ENCODE results near the gene TGFBR1.
"Not testable (repeated sequence)": the region's sequence is repeated elsewhere in the genome, so short reads cannot be mapped to it uniquely, and the experiment has no call there.

Gene TGFBR1

DNA sequence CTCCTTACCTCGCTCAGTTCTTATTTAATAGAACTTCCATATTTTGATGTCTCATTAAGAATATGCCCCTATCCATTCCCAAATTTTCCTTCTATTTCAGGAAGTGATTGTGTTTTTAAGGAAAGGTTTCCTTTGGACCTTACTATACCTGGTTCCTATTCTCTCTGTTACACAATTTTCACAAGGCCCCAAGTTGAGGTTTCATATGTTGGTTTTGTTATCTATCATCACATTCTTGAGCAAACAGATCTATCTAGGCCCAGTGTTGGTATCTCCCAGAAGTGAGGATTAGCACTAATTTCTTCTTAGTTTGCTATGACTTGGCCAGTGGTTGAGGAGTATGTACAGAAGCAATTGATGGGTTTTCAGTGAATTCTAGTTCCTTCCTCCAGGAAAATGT is 75.3 kb downstream of the TGFBR1 start:
- DNase-seq (ENCODE audit: low read depth), result no peak
- no peak overlapping the region for H3K4me3 ChIP-seq (ENCODE audit: low read depth, low read length)

DNA sequence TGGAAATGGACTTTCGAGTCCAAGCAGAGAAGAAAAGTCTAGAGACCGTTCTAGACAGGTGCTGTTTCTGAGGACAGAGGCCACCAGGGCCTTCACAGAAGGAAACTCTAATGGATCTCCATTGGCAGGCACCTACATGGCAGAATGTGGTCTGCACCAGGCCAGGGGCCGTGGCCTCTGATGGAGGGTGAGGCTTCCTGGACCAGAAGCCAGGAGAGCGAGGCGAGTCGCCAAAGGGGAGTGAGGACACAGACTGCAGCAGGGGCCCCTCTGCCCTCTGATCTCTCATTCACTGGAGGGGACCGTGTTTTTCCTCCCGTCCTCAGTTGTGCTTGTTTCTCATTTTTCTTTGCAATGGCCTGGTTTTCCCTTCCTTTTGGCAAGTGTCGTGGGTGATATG is 75.7 kb downstream of the TGFBR1 start:
- H3K4me3 ChIP-seq (ENCODE audit: low read depth, low read length), result no peak overlapping the region
- no peak for DNase-seq (ENCODE audit: low read depth)

DNA sequence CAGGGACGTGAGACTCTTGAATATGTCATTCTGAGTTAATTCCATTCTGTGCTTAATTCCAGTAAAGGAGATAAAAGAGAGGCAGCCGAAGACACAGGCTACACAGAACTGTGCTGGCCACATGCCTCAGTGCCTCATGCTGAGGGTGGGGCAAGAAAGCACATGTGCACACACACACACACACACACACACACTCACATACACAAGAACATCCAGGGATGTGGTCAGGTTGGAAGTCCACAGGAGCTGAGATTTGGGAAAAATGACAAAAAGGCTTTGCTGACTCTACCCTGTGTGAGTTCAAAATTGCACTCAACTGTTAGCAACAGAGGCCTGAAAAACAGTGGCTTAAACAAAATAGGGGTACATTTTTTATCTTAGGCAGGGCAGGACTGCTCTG is 76.3 kb downstream of the TGFBR1 start:
- no peak for DNase-seq (ENCODE audit: low read depth)
- H3K4me3 ChIP-seq (ENCODE audit: low read depth, low read length), result no peak overlapping the region

DNA sequence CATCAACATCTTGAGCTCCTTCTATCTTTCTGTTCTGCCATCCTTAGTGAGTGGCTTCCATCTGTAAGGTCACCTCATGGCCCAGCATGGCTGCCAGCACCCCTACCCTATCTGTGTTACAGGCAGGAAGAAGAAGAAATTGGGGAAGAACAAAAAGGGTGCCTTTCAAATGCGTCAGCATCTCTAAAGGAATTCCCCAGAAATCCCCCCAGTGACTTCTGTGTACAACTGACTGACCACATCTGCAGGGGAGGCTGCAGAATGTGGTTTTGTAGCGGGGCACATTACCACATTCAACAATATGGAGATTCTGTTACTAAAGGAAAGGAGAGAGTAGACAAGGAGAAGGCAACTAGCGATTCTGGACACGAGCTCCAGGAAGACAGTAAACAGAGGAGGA is 76.7 kb downstream of the TGFBR1 start:
- peak; percentile 26 for DNase-seq (ENCODE audit: low read depth)
- no peak overlapping the region for H3K4me3 ChIP-seq (ENCODE audit: low read depth, low read length)

DNA sequence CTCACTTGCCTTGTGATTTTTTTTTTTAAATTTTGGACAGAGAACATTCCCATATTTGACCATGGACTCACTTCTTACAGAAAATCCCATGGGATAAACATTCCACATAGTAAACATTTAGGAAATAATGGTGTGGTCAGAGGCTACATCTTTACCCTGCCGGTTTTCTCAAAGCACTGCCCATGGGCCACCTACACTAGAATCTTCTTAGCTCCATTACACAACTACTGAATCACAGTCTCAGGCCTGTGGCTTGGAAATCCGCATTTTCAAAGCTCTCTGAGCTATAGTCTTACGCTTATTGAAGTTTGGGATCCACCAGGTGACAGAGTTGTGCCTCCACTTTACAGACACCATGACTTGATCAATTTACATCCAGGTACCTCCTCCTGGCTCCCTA is 77.4 kb downstream of the TGFBR1 start:
- no peak for DNase-seq (ENCODE audit: low read depth)
- H3K4me3 ChIP-seq (ENCODE audit: low read depth, low read length), result no peak overlapping the region

DNA sequence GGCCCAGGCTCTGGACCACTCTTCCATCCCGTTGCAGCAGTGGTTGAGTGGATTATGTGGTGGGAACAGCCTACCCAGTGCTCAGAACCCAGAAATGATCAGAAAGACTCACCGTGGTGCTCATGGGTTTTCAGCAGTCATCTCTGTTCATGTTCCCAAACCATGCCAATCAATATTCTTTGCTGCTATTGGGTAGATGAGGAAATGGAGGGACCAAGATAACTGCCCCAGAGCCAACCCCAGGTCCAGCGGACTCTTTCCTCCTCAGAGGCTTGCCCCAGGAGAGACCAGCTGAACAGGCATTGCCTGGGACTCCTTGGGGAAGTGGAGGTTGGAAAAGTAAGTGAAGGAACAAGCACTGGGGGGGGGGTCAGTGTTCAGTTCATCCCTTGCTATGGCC is 78.7 kb downstream of the TGFBR1 start:
- no peak for DNase-seq (ENCODE audit: low read depth)
- no peak overlapping the region for H3K4me3 ChIP-seq (ENCODE audit: low read depth, low read length)

DNA sequence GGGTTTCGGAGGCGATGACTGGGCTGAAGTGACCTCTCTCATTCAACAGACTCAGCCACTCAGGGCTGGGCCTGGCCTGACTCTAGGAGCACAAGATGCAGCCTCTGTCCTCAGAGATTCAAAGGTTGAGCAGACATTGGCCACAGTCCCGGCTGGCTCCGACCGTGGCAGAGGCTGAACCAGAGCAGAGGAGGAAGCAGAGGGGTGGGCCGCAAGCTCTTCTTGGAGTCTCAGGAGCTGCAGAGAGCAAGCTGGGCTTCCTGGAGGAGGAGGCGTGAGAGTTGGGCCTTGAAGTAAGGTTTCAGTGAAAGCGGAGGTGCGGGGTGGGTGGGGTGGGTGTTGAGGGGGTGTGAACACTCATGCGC is 79.2 kb downstream of the TGFBR1 start:
- no peak overlapping the region for H3K4me3 ChIP-seq (ENCODE audit: low read depth, low read length)
- no peak for DNase-seq (ENCODE audit: low read depth)

DNA sequence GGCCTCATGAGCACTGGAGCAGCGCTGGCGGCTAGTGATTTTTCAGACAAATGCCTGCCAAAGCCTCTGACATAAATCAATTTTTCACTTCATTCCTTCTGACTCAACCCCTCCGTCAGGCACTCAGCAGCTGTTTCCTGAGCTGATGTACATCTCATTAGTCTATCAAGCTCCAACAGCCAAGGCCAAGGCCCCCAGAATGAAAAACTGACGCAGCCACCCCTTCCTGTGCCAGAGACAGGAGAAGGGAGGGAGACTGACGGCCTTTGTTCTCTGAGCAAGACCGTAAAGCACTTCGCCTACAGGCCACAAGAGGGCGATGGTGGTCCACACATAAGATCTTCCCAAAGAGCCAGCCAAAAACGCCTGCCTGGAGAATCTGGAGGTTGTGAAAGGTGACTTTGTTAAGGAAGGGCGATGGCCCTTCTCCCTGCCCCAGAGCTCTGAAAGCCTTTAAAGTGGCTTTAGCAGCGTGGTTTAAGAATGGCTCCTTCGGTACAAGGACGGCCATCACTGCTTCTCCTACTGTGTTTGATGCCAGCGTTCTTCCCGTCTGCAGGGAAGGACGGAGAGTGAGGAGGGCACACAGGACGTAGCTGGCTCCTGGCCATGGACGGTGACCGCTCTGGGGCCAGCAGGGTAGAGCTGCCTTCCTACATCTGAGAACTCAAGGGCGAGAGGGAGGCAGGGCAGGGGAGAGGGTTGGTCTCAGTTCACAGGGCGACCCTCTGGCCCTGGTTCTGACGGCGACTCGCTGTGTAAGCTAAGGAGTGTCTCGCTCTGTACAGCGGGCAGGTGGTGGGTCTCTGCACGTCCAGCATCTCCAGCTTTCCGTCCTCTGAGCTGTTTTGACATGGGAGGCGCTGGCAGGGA is 79.8 kb downstream of the TGFBR1 start:
- peak; percentile 89 for DNase-seq (ENCODE audit: low read depth)
- no peak overlapping the region for H3K4me3 ChIP-seq (ENCODE audit: low read depth, low read length)

DNA sequence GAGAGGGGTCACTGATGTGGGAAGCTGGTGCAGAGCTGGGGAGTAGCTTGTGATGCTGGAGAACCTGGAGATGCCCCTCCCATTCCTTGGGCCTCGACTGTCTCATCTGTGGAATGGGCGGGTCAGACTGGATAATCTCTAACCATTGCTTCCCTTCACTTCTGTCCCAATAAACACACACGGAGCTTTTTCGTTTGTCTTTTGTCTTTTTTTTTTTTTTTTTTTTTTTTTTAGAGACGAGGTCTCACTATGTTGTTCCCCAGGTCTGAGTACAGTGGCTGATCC is 80.4 kb downstream of the TGFBR1 start:
- no peak for DNase-seq (ENCODE audit: low read depth)
- H3K4me3 ChIP-seq (ENCODE audit: low read depth, low read length), result no peak overlapping the region

DNA sequence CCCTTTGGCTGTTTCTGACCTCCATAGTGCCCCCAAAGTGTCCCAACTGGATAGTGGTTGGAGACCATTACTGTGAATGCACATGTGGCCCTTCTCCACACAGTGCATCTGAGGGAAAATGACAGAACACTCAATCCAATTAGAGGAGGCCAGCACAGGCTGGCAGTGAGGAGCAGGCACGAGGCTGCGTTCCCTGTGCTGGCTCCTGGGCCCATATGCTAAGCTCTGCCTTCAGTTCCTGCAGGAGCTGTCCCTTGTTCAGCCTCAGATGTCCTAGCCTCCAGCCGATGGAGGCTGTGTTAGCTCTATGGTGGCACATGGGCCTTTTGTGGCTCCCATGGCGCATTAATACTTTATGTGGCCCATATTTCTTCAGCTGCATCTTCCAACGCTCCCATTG is 81.0 kb downstream of the TGFBR1 start:
- H3K4me3 ChIP-seq (ENCODE audit: low read depth, low read length), result no peak overlapping the region
- no peak for DNase-seq (ENCODE audit: low read depth)

DNA sequence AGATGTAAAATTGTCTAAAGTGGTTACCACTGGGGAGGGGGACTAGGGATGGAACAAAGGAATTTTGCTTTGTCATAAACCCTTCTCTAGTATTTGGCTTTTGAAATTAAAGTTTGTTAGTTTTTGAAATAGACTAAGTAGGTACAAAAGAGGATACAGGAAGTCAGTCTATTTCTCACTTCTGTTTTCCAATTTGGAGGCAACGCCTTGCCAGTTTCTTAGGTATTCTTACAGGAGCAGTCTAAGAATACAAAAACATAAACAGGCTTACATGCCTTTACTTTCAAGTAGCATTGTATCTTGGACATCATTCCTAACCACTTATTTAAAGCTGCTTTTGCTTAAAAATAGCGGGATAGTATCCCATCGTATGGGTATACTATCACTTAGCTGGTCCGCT is 82.4 kb downstream of the TGFBR1 start:
- no peak overlapping the region for H3K4me3 ChIP-seq (ENCODE audit: low read depth, low read length)
- DNase-seq (ENCODE audit: low read depth), result no peak

DNA sequence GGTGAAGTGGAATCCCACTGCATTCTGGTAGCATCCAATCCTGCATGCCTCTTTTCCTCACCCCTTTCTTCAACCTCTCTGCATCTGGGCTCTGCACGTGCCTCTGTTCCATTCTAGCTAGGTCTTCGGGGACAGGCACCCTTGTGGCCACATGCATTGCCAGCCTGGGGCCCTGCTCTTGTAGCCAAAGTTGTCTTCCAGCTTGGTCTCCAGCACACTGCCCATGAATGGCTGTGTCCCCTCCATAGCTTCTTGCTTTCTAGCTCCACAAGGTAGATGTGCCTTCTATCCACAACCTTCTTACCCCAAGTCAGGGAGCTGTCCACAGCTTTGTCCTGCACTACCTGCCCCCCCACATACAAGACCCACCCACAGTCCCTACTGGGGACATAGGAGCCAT is 84.3 kb downstream of the TGFBR1 start:
- no peak overlapping the region for H3K4me3 ChIP-seq (ENCODE audit: low read depth, low read length)
- no peak for DNase-seq (ENCODE audit: low read depth)

DNA sequence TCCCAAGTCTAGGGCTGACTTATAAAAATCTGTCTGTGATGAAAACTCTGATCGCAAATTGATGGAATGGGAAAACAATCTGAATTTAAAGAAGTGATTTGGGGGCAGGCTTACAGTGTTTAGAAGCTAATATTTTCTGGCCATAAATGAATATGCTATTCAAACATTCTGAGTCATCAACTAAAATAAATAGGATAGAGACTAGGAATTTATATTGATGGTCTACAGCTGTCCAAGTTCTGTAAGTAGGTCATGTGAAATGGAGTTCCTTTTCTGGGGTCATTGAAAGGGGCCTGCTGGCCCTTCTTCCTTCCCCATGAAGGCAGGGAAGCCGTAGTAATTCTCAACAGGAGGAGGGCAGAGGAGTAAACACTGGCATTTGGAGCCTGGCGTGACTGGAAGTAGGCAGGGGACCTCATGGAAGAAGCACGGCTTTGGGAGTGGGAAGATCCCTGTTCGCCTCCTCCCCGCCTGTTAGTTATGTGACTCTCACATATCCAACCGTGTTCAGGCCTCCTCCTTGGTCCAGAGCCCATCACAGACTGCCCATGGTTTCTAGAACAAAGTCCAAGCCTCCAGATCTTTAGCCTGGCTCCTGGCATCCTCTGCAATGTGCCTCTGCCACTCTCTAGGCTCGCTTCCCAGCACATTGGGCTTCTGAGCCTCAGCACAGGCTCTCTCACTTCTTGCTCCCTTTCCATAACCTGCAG is 85.1 kb downstream of the TGFBR1 start:
- H3K4me3 ChIP-seq (ENCODE audit: low read depth, low read length), result no peak overlapping the region
- DNase-seq (ENCODE audit: low read depth), result no peak

DNA sequence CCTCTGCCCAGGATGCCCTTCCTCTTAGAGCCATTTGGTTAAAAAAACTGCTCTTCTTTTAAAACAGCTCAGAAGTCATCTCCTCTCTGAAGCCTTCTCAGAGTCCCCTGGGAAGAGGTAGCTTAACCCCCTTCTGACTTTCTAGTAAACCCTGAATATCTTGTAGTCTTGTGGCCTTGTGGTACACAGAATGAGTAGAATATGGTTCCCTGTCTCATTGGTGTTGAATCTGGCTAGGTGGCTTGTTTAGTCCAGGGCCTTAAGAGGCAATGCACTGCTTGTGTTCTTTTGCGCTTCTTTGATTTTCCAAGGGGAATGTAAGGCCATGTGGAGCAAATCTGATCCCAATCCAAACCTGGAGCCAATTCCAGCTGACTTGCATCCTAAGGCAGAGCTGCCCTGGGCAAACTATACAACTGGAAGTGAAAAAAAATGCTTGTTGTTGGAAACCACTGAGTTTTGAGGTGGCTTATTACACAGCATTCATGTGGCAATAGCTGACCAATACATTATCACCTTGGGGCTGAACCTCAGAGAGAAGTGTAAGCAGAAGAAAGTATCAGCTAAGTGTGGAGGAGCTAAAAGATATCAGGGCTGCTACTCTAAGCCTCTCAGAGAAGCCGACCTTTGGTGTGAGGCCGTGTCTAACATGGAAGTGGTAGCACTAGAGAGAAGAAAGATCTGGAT is 85.8 kb downstream of the TGFBR1 start:
- H3K4me3 ChIP-seq (ENCODE audit: low read depth, low read length), result no peak overlapping the region
- no peak for DNase-seq (ENCODE audit: low read depth)

DNA sequence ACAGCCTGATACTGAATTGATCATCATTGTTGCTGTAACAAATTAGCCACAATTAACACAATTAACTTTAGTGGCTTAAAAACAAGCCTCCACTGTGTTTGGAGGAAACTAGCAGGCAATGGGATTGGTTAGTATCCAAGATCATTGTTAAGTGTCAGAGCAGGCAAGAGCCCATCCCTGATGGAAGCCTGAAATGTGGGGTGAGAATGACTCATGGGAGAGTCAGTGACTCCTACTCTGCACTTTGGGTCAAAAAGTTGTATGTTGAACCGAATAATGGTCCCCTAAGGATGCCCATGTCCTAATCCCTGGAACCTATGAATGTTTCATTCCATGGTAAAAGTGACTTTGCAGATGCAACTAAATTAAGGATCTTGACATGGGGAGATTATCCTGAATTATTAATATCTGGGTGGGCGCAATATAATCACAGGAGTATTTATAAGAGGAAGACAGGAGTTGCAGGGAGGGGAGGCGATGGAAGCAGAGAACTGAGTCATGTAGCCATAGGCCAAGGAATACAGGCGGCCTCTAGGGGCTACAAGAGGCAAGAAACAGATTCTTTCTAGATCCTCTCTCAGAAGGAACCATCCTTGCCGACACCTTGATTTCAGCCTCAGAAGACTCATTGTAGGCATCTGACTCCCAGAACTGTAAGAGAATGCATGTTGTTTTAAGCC is 88.0 kb downstream of the TGFBR1 start:
- no peak overlapping the region for H3K4me3 ChIP-seq (ENCODE audit: low read depth, low read length)
- DNase-seq (ENCODE audit: low read depth), result peak; percentile 49

DNA sequence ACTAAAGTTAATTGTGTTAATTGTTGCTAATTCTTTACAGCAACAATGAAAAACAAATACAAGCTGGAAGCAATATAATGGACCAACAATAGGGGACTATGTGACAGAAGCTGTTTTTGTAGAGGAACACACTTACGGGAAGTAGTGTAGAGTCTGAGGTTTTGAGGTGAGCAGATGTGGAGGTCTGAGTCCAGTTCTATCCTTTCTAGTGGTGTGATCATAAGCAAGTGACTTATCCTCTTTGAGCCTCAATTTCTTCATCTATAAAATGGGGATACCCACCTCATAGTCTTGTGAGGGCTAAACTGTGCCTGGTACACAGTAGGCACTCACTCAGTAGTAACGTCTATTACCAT is 88.5 kb downstream of the TGFBR1 start:
- no peak overlapping the region for H3K4me3 ChIP-seq (ENCODE audit: low read depth, low read length)
- no peak for DNase-seq (ENCODE audit: low read depth)

DNA sequence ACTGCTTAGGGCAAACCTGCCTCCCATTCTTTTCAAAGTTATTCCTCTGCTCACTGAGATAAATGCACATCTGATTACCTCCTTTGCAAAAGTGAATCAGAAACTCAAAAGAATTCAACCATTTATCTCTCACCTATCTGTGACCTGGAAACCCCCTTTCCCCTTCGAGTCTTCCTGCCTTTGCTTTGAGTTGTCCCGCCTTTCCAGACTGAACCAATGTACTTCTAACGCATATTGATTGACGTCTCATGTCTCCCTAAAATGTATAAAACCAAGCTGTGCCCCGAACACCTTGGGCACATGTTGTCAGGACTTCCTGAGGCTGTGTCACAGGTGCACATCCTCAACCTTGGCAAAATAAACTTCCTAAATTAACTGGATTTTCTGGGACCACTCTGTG is 91.6 kb downstream of the TGFBR1 start:
- not testable (repeated sequence) for H3K4me3 ChIP-seq (ENCODE audit: low read depth, low read length); DNase-seq (ENCODE audit: low read depth)

DNA sequence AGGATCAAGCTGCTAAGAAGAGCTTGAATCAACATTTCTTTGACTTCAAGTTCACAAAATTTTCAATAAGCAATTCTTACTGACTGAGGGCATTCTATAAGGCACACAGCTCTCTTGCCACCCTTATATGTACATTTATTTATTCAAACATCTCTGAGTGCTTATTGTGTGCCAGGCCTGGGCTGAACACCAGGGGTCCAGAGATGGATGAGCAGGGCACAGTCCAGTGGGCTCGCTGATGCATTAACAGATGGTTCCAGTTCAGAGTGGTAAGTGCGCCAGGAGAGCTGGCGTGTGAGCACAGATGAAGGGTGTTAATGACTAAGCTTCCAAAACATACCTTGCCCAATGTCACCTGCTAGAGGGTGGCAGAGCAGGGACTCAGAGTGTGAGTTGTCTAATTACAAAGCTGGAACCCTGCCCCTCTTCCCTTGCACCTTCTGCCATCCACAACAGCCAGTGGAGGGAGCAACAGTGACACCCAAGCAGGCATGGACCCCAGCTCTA is 92.3 kb downstream of the TGFBR1 start:
- DNase-seq (ENCODE audit: low read depth), result no peak
- no peak overlapping the region for H3K4me3 ChIP-seq (ENCODE audit: low read depth, low read length)

DNA sequence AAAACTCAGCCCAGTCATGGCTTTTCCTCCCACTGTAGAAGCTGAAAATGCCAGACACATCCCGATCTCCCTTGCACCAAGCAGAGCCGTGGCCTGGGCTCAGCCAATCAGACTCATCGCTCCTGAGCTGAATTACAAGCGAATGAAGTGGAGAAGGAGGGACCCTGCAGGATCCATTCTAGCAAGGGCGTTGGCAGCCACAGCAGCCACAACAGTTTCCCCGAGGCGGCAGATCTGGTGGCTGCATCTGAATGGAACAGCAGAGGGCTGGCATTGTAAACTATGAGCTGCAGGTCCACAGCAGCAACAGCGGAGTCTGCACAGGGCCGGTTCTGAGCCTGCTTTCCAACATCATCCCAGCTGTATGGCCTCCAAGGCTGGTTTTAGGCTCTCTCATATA is 93.1 kb downstream of the TGFBR1 start:
- DNase-seq (ENCODE audit: low read depth), result no peak
- no peak overlapping the region for H3K4me3 ChIP-seq (ENCODE audit: low read depth, low read length)

DNA sequence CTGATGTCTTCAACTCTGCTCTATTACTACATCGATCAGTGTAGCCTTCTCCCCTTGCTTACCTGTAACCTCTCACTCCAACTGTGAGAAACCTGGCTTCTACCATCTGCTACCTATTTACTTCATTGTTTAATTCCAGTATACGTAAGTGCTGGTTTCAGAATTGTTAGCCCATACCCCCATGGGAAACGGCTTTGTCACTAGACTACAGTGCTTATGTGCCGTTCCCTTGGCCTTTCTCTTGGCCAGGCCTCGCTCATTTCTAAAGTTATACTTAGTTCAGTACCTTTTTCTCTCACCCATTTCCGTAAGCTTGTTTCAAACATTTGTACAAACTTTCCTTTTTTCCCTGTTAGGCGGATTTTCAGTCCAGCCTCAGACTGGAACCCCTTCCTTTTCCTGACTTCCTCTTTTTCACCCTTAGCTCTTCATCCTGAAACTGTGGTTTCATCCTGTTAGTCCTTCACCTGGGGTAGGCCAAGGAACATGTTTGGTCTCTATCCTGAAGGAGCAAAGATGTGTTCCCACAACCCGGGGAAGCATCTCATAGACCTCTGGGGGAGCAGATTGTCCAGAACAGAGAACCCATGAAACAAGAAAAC is 95.1 kb downstream of the TGFBR1 start:
- no peak overlapping the region for H3K4me3 ChIP-seq (ENCODE audit: low read depth, low read length)
- DNase-seq (ENCODE audit: low read depth), result no peak
